Activated T-helper 2 cell treated with anti-CD3 and anti-CD28 coated beads, Interferon-gamma antibody, Interleukin-2, Interleukin-4, amounts not matched to agents 10 μg/mL and 5 μg/mL and 100 μg/mL, durations not matched to agents 14 hours and 24 hours and 36 hours (primary cell): ENCODE data around the gene PRDX2. TPM values are rescaled to one million over a fixed set of nuclear protein-coding genes. Genes with fewer than 3 reads are reported as not detected.

Experiments used
- DNase-seq: peaks from one replicate; pipeline ENCODE4 v3.0.0; 2021; ENCODE audit warnings: low spot score
- H3K27ac Mint-ChIP-seq: one replicate; pipeline ENCODE4 v1.8.0; 2021; ENCODE audit warnings: mixed read lengths
- H3K27me3 Mint-ChIP-seq: one replicate; pipeline ENCODE4 v1.8.0; 2021; ENCODE audit warnings: low read depth, mixed read lengths
- H3K36me3 Mint-ChIP-seq: one replicate; pipeline ENCODE4 v1.8.0; 2021; ENCODE audit warnings: low read depth, mixed read lengths
- H3K4me1 Mint-ChIP-seq: one replicate; pipeline ENCODE4 v1.8.0; 2021; ENCODE audit warnings: low read depth, mixed read lengths
- H3K4me3 Mint-ChIP-seq: one replicate; pipeline ENCODE4 v1.8.0; 2021; ENCODE audit warnings: low read depth, mild to moderate bottlenecking, moderate library complexity, mixed read lengths
- H3K9me3 Mint-ChIP-seq: one replicate; pipeline ENCODE4 v1.8.0; 2021; ENCODE audit warnings: mixed read lengths
- intact Hi-C: fragments of 100-400 bp; cut with micrococcal nuclease; formaldehyde crosslinking; loops from one replicate; pipeline ENCODE4 v1.15.1; 2023
- total RNA-seq: library from RNA; stranded (reverse); gene quantifications from 2 replicates; pipeline ENCODE4 v1.2.3, GENCODE V29; 2022

PRDX2 gene
- total RNA-seq, 1 donor from 2014 or later: 274 TPM

DNA sequence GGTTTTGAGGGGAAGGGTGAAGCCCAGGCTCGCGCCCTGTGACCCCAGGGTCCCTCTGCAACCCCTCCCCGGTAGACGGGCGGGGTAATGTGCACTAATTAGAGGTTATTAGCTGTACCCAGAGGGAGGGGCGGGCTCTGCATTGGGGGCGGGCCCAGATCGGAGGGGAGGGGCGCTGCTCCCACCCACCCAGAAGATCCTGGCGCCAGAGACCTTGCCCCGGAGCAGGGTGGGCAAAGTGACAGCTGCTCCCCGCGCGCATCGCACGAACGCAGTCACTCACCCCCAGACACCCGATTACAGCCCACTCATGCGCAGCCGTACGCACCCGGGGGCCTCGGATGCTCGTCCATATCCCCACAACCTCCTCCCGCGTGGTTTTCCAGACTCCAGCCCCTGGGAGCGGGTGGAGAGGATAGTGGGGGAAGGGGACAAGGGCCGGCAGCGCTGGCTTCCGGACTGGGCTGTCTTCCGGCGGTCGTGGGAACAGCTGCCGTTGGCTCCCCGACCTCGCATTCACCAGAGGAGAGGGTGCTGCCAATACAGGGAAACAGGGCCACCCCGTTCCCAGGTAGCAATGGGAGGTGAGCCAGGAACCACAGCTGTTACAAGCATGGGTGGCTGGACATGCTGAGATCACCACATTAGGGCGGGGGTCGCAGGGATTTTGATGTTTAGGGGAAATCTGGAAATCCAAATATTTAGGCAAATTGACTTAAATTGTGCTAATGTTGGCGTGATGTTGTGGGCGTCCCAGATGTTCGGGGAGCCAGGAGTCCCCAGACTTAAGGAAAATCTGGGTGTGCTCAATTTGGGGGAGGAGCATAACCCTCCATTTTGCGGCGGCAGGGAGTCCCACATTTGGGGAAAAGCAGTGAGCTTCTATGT lies 23.3 kb downstream of the PRDX2 start:
- no peak for DNase-seq
- no peaks in the 10 kb centered on the region for H3K9me3 Mint-ChIP-seq
- H3K27me3 Mint-ChIP-seq: no peaks in the 10 kb centered on the region
- intact Hi-C loops: no loop called here
- peak overlapping the region; percentile 94 for H3K27ac Mint-ChIP-seq
- peak overlapping the region; percentile 88 for H3K4me3 Mint-ChIP-seq
- H3K36me3 Mint-ChIP-seq: no peaks in the 10 kb centered on the region
- H3K4me1 Mint-ChIP-seq: peaks cover 28% of the 10 kb centered on the region

- H3K4me1 Mint-ChIP-seq: peaks cover 28% of the 10 kb centered on the region
- H3K27me3 Mint-ChIP-seq: no peaks in the 10 kb centered on the region
- intact Hi-C loops: loop anchor here (1.0 kb wide), 1 partner anchor 19 kb away; no protein-coding TSS in a partner anchor
- no peaks in the 10 kb centered on the region for H3K36me3 Mint-ChIP-seq
- DNase-seq: peak; percentile 79
- peak overlapping the region; percentile 94 for H3K27ac Mint-ChIP-seq
- no peaks in the 10 kb centered on the region for H3K9me3 Mint-ChIP-seq
- H3K4me3 Mint-ChIP-seq: peak overlapping the region; percentile 88
These were observed 24.2 kb downstream of the PRDX2 start for GRCh38 chr19:12777217-12778016.

DNA sequence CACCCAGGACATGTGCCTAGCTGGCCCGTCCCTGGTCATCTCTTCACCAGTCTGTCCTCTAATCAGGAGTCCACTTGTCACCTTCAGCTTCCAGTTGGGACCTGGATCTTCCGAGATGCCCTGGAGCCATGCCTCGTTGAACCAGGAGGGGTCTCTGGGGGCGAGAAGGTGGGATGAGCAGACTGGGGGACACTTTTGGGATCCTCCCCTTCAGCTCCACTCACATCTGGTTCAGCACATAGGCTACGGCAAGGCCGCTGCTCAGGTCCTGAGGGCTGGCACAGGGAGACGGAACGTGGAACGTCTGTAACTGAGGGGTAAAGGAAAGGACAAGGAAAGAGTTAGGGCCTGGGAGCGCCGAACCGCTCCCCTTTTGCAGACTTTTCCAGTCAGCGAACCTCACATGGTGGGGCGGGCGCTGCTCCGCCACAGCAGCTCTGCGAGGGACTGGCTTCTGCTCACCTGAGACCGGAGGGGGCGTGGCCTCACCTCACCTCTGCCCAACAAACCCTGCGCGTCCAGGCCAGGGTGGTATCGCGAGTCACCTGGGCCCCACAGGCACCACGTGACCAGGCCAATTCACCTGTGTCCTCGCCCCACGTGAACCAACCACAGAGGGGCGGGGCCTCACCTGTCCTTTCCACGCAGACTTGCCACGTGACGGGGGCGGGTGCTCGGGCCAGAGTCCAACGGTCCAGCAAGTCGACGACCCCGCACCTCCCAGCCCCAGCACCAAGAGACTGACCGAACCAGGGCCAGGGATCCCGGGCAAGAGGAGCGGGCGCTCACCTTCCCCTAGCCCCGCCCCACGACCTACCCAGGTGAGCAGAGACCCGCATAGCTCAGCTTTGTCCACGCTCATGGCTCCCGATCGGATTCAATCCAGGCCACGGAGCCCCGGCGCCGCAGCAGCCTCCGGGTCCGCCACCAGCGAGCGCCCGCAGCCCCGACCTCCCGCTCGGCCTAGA lies 26.7 kb downstream of the PRDX2 start, which contains the start of gene HOOK2:
Gene HOOK2, minus strand, starts transcription at position 965 of the 968 bp plus-strand sequence. Its CDS starts 103 bp downstream, at position 862.
- Mint-ChIP-seq H3K27ac (peak within 1 kb of the TSS; percentile 69), H3K4me3 (peak within 1 kb of the TSS; percentile 68), H3K4me1 (peaks cover 22% of the 10 kb centered on the region), H3K27me3 (no peaks in the 10 kb centered on the region), H3K36me3 (no peaks in the 10 kb centered on the region), H3K9me3 (no peaks in the 10 kb centered on the region)
- intact Hi-C loops: no loop called here
- DNase-seq: no peak

DNA sequence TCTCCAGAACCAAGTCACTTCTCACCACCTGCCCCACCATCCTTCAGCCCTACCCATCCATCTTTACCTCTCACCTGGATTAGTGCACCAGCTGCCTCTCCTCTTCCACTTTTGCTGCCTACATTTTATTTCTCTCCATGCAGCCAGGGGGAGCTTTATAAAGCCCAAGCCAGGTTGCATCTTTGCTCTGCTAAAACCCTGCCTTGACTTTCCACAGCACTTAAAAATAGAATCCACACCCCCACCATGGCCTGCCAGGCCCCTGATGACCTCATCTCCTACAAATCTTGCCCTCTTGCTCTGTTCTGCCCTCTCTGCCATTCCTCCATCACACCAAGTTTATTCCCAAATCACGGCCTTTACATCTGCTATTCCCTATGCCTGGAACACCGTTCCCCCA lies 28.0 kb downstream of the PRDX2 start:
- no peaks in the 10 kb centered on the region for H3K9me3 Mint-ChIP-seq
- intact Hi-C loops: no loop called here
- H3K4me3 Mint-ChIP-seq: peak overlapping the region; percentile 10
- H3K27ac Mint-ChIP-seq: no peak overlapping the region
- DNase-seq: no peak
- no peaks in the 10 kb centered on the region for H3K36me3 Mint-ChIP-seq
- no peaks in the 10 kb centered on the region for H3K27me3 Mint-ChIP-seq
- H3K4me1 Mint-ChIP-seq: peaks cover 14% of the 10 kb centered on the region

- Mint-ChIP-seq H3K27me3 (no peaks in the 10 kb centered on the region), H3K4me3 (no peak overlapping the region), H3K27ac (no peak overlapping the region), H3K9me3 (no peaks in the 10 kb centered on the region), H3K4me1 (peaks cover 8% of the 10 kb centered on the region), H3K36me3 (no peaks in the 10 kb centered on the region)
- intact Hi-C loops: no loop called here
- no peak for DNase-seq
These were observed 29.3 kb downstream of the PRDX2 start for GRCh38 chr19:12772323-12772722.

GRCh38 chr19:12770922-12771321 lies 30.7 kb downstream of the PRDX2 start:
- no peak for DNase-seq
- intact Hi-C loops: no loop called here
- Mint-ChIP-seq H3K4me3 (no peak overlapping the region), H3K9me3 (no peaks in the 10 kb centered on the region), H3K36me3 (no peaks in the 10 kb centered on the region), H3K4me1 (peaks cover 9% of the 10 kb centered on the region), H3K27me3 (no peaks in the 10 kb centered on the region), H3K27ac (no peak overlapping the region)

DNA sequence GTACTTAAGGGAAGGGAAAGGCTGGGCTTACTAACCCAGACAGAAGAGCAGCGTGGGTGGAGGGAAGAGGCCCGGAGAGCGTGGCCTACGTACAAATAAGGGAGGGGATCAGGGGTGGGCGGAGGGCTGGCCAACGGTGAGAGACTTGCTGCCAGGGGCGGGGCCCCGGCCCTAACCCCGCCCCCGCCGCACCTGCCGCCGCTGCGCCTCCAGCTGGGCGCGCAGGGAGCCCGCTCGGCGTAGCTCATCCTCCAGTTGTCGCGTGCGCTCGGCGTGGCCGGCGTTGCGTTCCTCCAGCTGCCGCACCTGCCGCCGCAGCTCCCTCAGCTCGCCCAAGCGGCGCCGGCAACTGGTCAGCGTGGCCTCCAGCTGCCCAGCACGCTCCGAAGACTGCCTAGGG lies 31.9 kb downstream of the PRDX2 start:
- intact Hi-C loops: no loop called here
- Mint-ChIP-seq H3K4me1 (peaks cover 9% of the 10 kb centered on the region), H3K36me3 (no peaks in the 10 kb centered on the region), H3K27me3 (no peaks in the 10 kb centered on the region), H3K9me3 (no peaks in the 10 kb centered on the region), H3K27ac (no peak overlapping the region), H3K4me3 (no peak overlapping the region)
- no peak for DNase-seq

DNA sequence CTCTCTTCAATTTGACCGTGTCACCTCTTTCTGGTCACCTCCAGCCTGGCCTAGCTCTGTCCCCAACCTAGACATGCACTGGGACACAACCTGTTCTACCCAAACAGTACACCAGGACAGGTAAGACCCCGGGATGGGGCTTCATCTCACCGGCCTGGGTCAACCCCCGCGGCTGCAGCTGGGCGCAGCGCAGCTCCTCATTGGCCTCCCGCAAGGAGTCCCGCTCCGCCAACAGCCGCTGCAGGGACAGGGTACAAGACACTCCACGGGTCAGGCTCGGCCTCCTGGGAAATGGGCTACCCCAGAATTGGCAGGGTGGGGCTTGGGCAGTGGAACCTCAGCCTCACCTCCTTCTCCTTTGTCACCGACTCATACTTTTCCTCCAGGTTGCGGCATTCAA lies 33.9 kb downstream of the PRDX2 start:
- peaks cover 3% of the 10 kb centered on the region for H3K4me1 Mint-ChIP-seq
- DNase-seq: no peak
- H3K27ac Mint-ChIP-seq: no peak overlapping the region
- intact Hi-C loops: no loop called here
- H3K36me3 Mint-ChIP-seq: no peaks in the 10 kb centered on the region
- H3K9me3 Mint-ChIP-seq: no peaks in the 10 kb centered on the region
- H3K27me3 Mint-ChIP-seq: no peaks in the 10 kb centered on the region
- H3K4me3 Mint-ChIP-seq: no peak overlapping the region

- H3K27me3 Mint-ChIP-seq: no peaks in the 10 kb centered on the region
- H3K36me3 Mint-ChIP-seq: no peaks in the 10 kb centered on the region
- H3K27ac Mint-ChIP-seq: no peak overlapping the region
- intact Hi-C loops: no loop called here
- H3K9me3 Mint-ChIP-seq: no peaks in the 10 kb centered on the region
- H3K4me3 Mint-ChIP-seq: no peak overlapping the region
- H3K4me1 Mint-ChIP-seq: peaks cover 3% of the 10 kb centered on the region
- DNase-seq: no peak
These were observed 34.5 kb downstream of the PRDX2 start for GRCh38 chr19:12767150-12767549.

- peak overlapping the region; percentile 26 for H3K4me3 Mint-ChIP-seq
- no peaks in the 10 kb centered on the region for H3K36me3 Mint-ChIP-seq
- no peaks in the 10 kb centered on the region for H3K27me3 Mint-ChIP-seq
- intact Hi-C loops: loop anchor here (1.0 kb wide), 2 partner anchors 30 to 81 kb away; no protein-coding TSS in a partner anchor
- H3K4me1 Mint-ChIP-seq: peaks cover 3% of the 10 kb centered on the region
- peak; percentile 79 for DNase-seq
- no peaks in the 10 kb centered on the region for H3K9me3 Mint-ChIP-seq
- H3K27ac Mint-ChIP-seq: no peak overlapping the region
These were observed 35.5 kb downstream of the PRDX2 start for GRCh38 chr19:12766051-12766521.

GRCh38 chr19:12764698-12765097 lies 36.9 kb downstream of the PRDX2 start:
- Mint-ChIP-seq H3K9me3 (no peaks in the 10 kb centered on the region), H3K36me3 (no peaks in the 10 kb centered on the region), H3K4me1 (peaks cover 5% of the 10 kb centered on the region), H3K4me3 (no peak overlapping the region), H3K27me3 (no peaks in the 10 kb centered on the region), H3K27ac (no peak overlapping the region)
- no peak for DNase-seq
- intact Hi-C loops: no loop called here

DNA sequence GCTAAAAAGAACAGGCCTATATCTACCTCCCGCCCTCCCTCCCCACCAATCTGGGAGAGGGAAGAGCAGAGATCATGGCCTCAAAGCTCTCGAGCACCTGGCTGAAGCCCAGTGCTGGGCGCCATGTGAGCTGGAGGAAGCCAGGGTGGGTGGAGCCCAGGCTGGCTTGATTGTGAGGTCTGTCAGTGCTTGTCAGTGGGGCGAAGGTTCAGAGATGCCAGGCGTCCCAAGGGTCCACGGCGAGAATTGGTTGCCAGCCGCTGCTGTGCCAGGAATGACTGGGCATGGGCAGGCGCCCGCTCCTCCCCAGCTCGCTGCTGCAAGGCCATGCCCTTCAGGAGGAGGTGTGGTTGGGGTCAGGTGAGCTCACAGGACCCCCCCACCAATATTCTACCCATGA lies 38.5 kb downstream of the PRDX2 start:
- Mint-ChIP-seq H3K9me3 (no peaks in the 10 kb centered on the region), H3K4me1 (peaks cover 5% of the 10 kb centered on the region), H3K27me3 (peaks cover 2% of the 10 kb centered on the region), H3K4me3 (no peak overlapping the region), H3K27ac (no peak overlapping the region), H3K36me3 (no peaks in the 10 kb centered on the region)
- intact Hi-C loops: no loop called here
- no peak for DNase-seq
